Heart left ventricle (tissue), 16 donors: Measurements from ENCODE around the gene CDC42EP1. TPM values are rescaled to one million over a fixed set of nuclear protein-coding genes. Genes with fewer than 3 reads are reported as not detected.
"Not testable (repeated sequence)": the region's sequence is repeated elsewhere in the genome, so short reads cannot be mapped to it uniquely, and the experiment has no call there.

Experiments used
- ATAC-seq, 4 donors: fragments of 200-7000 bp; cut with Tn5 transposase; one replicate each; pipeline ENCODE4 v1.9.1; 2020 to 2022; ENCODE audit warnings: moderate library complexity in 4 of 4, mild to moderate bottlenecking in 3 of 4, moderate number of reproducible peaks in 1 of 4
- DNase-seq, 5 donors: peaks; one replicate each; pipeline ENCODE4 v3.0.0-alpha.2; 2020
- H3K27ac ChIP-seq, 12 donors: fragments of 200-600 bp; sonication (generic) in 4 of 12; one replicate each; pipeline versions ENCODE4 v1.5.0 to v1.8.0; 2016 to 2022; ENCODE audit warnings: mild to moderate bottlenecking in 2 of 12
- H3K27me3 ChIP-seq, 9 donors: fragments of 200-600 bp; sonication (generic) in 2 of 9; one replicate each; pipeline versions ENCODE4 v1.5.1 to v1.8.0; 2016 to 2022; ENCODE audit warnings: mild to moderate bottlenecking in 3 of 9
- H3K36me3 ChIP-seq, 9 donors: fragments of 200-600 bp; sonication (generic) in 2 of 9; one replicate each; pipeline versions ENCODE4 v1.5.0 to v1.8.0; 2018 to 2022; ENCODE audit warnings: mild to moderate bottlenecking in 2 of 9
- H3K4me1 ChIP-seq, 12 donors: fragments of 200-600 bp; sonication (generic) in 4 of 12; one replicate each; pipeline versions ENCODE4 v1.5.0 to v1.8.0; 2016 to 2022; ENCODE audit warnings: mild to moderate bottlenecking in 3 of 12
- H3K4me3 ChIP-seq, 12 donors: fragments of 200-600 bp; sonication (generic) in 4 of 12; one replicate each; pipeline versions ENCODE4 v1.5.0 to v1.8.0; 2017 to 2022; ENCODE audit warnings: mild to moderate bottlenecking in 9 of 12, moderate library complexity in 4 of 12
- H3K9me3 ChIP-seq, 12 donors: fragments of 200-600 bp; sonication (generic) in 4 of 12; one replicate each; pipeline versions ENCODE4 v1.5.0 to v1.8.0; 2016 to 2022; ENCODE audit warnings: mild to moderate bottlenecking in 1 of 12
- POLR2A ChIP-seq, 2 donors: fragments of 450-650 bp; IDR thresholded peaks; one replicate each; pipeline ENCODE4 v1.6.1; 2017; ENCODE audit warnings: antibody characterized with exemption in 2 of 2, mild to moderate bottlenecking in 2 of 2, moderate library complexity in 2 of 2
- WGBS, 4 donors: extraction: QIAGEN DNeasy Blood & Tissue Kit in 2 of 4; methylation state at CpG; one replicate each; pipeline versions ENCODE4 v1.1.5 to v1.1.7; 2013 to 2018; 5-methylcytosine and 5-hydroxymethylcytosine counted together
- intact Hi-C, 10 donors: fragments of 100-400 bp; cut with DNase I; formaldehyde crosslinking; loops; one replicate each; pipeline versions ENCODE4 v1.11.1 to v1.14.2; 2022
- polyA plus RNA-seq, 2 donors: library from polyadenylated mRNA; stranded (reverse); fragments of 200-250 nt; gene quantifications; one replicate each; pipeline ENCODE4 v1.2.3, GENCODE V29; 2013
- total RNA-seq, 9 donors: library from RNA; depleted of rRNA in 2 of 9; stranded (reverse); fragments of >200 nt in 2 of 9; fragmentation: NEBNext Ultra II Directional in 3 of 9; extraction: Animal tissue kit (Norgen Biotek cat#: 25700) in 3 of 9; gene quantifications; one replicate each; pipeline versions ENCODE4 v1.1.0 to v1.2.4, GENCODE V29; 2016 to 2023
- TF ChIP-seq, protein P1 (sequence below), 12 donors: fragments of 200-600 bp; sonication (generic) in 4 of 12; IDR thresholded peaks; one replicate each; pipeline versions ENCODE4 v1.5.0 to v1.8.0; 2018 to 2022; ENCODE audit warnings: antibody characterized with exemption in 12 of 12, mild to moderate bottlenecking in 5 of 12
- donor health status: ischemic (EF 13 %, LVEDD 7.1; RV severe dilation, severe dysfunction).
- donor health status: healthy with polysubstance abuse.
- donor health status: DM: no; HTN: yes; CAD: no.
- donor health status: DM: no; HTN: no; CAD: no.
- donor health status: ischemic (EF 25% LVEDD 6.9; RV normal size, moderate dysfunction).
- donor health status: ischemic (EF 25% LVEDD 5.7; RV mildly dilated, moderate dysfunction).
- donor health status: healthy.
- donor health status: DM: yes; HTN: yes; CAD: no.
- donor health status: ischemic (EF 35%, LVEDD 5.7; RV mildly dilated, moderate dysfunction).
- donor health status: nonischemic (EF 11% LVEDD 7.7; RV severe dilation, severe dysfunction).
- donor health status: DM: yes; HTN: yes; CAD: no.
- donor health status: PGD.
- donor health status: ischemic (EF 29% LVEDD 5.4; RV normal size, mild dysfunction).
- donor health status: nonischemic (EF 23%, LVEDD 6.1; RV moderate dilation, normal function).

The CDC42EP1 gene
- total and polyA plus RNA-seq, 11 donors, result 10.4 to 34.9 (median 17.7) TPM

DNA sequence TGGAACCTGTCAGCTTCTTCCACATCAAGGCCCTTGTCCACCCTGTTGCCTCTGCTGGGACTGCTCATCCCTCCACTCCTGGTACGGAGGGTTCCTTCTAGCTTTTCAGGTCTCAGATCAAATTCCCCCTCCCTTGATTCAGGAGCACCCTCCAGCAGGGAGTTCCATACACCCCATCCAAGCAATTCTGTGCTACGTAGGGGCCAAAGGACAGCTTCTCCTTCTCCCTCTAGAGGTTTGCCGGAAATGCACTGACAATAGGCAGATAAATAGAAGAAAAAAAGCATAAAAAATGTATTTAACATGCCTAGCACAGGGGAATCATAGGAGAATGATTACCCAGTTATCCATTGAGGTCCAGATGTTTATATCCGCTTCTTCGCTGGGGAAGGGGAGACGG, 37.8 kb upstream of the CDC42EP1 start:
- Histone ChIP-seq H3K36me3 (no peaks in the 10 kb centered on the region), H3K9me3 (no peaks in the 10 kb centered on the region), H3K4me1 (peaks cover 0 to 34% (median 17%) of the 10 kb centered on the region in 12 donors), H3K27ac (no peak overlapping the region), H3K4me3 (no peak overlapping the region), H3K27me3 (peaks cover 0 to 29% (median 12%) of the 10 kb centered on the region in 9 donors)
- no peak for TF ChIP-seq POLR2A (IDR thresholded peaks at IDR 0.05)
- TF ChIP-seq, protein P1, sequence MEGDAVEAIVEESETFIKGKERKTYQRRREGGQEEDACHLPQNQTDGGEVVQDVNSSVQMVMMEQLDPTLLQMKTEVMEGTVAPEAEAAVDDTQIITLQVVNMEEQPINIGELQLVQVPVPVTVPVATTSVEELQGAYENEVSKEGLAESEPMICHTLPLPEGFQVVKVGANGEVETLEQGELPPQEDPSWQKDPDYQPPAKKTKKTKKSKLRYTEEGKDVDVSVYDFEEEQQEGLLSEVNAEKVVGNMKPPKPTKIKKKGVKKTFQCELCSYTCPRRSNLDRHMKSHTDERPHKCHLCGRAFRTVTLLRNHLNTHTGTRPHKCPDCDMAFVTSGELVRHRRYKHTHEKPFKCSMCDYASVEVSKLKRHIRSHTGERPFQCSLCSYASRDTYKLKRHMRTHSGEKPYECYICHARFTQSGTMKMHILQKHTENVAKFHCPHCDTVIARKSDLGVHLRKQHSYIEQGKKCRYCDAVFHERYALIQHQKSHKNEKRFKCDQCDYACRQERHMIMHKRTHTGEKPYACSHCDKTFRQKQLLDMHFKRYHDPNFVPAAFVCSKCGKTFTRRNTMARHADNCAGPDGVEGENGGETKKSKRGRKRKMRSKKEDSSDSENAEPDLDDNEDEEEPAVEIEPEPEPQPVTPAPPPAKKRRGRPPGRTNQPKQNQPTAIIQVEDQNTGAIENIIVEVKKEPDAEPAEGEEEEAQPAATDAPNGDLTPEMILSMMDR (IDR thresholded peaks at IDR 0.05), result no peak
- DNase-seq (no peak), ATAC-seq (no peak)
- 86 to 92% (median 88%) methylated on average over 6 of the region's 6 CpGs for WGBS, 4 donors
- intact Hi-C loops, result no loop called here

DNA sequence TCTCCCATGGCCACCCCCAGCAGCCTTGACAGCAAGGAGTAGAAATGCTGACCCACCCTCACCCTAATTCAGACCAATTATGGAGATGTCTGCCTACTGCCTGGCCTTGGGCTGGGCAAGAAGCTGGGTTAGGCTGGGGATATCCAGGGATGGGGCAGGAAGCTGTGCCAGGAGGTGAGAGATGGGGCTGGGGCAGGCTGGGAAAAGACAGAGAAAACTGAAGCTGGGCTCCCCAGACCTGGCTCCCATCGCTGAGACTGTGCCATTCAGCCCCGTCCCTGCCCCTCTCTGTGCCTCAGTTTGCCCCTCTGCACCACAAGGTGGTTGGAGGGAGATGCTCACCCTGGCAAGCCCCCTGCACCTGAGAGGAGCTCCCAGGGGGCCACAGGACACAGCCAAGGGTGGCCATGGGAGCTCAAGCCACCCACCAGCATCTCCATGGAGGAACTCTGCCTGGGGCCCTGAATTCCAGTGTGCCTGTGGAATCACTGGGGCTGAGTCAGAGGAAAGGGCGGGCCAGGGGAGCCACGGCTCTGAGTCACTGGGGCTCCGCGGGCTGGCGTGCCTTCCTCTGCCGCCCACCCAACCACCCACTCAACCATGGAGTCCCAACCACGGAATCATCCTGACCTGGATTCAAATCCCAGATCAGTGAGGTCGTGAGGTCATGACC, 35.1 kb upstream of the CDC42EP1 start:
- Histone ChIP-seq H3K27ac (no peak overlapping the region), H3K4me3 (no peak overlapping the region), H3K27me3 (peaks cover 0 to 12% (median 2%) of the 10 kb centered on the region in 9 donors), H3K36me3 (no peaks in the 10 kb centered on the region), H3K4me1 (peaks cover 0 to 28% (median 10%) of the 10 kb centered on the region in 12 donors), H3K9me3 (no peaks in the 10 kb centered on the region)
- TF ChIP-seq POLR2A (IDR thresholded peaks at IDR 0.05), result no peak
- TF ChIP-seq, protein P1 (IDR thresholded peaks at IDR 0.05), result no peak
- WGBS, 4 donors, result 62 to 73% (median 70%) methylated on average over 3 to 10 of the region's 10 CpGs
- ATAC-seq (peak in 3 of 4 donors; percentile 59 to 79 (median 66)), DNase-seq (peak in 1 of 5 donors; percentile 74)
- intact Hi-C loops, result no loop called here

DNA sequence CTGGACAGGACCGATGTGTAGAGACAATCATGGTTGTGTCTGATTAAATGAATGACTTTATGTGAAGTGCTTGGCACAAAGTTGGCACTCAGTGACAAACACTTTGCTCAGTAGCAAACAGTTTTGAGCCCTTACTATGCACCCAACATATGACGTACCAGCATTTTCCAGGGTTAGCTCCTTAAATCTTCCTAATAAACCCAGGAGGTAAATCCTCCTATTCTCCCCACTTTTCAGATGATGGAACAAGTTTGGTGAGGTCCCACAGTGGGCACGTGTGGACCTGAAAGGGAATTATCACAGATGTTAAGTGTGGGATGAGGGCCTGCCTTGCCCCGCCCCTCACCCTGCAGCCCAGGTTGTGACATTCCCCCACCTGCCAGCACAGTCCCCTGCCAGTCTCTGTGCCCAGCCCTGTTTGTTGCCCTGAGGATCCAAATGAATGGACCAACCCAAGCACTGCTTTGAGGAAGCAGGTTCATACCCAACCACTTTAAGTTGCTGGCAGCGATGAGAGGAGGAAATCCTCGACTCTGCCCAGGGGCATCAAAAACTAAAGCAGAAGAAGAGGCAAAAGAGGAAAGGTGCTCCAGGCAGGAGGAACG, 34.4 kb upstream of the CDC42EP1 start:
- DNase-seq, result no peak
- H3K27ac ChIP-seq, result no peak overlapping the region
- peaks cover 0 to 22% (median 5%) of the 10 kb centered on the region in 12 donors for H3K4me1 ChIP-seq
- intact Hi-C loops, result no loop called here
- H3K27me3 ChIP-seq, result peaks cover 0 to 9% (median 0%) of the 10 kb centered on the region in 9 donors
- H3K4me3 ChIP-seq, result no peak overlapping the region
- no peaks in the 10 kb centered on the region for H3K9me3 ChIP-seq
- TF ChIP-seq, protein P1 (IDR thresholded peaks at IDR 0.05), result no peak
- no peak for TF ChIP-seq POLR2A (IDR thresholded peaks at IDR 0.05)
- no peak for ATAC-seq
- H3K36me3 ChIP-seq, result no peaks in the 10 kb centered on the region
- WGBS, 4 donors, result 77 to 91% (median 82%) methylated on average over 7 of the region's 7 CpGs

DNA sequence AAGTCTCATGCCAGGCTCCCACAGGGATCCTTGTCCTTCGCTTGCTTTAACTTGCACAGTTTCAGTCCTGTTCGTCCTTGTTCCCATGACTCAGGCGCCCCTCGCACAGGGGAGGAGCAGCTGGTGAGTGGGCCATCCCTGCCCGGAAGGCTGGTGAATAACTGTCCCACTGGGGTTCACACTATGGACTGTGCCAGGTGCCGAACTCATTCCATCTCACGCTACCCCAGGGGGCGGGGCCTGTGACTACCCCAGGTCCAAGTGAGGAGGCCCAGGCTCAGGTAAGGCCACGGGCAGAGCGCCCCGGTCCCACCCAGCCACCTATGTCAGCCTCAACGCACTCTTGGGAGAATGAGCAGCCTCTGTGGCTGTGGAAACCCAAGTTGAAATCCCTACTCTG, 33.9 kb upstream of the CDC42EP1 start:
- ATAC-seq (peak in 2 of 4 donors; percentile 32 to 41), DNase-seq (no peak)
- Histone ChIP-seq H3K27ac (no peak overlapping the region), H3K9me3 (no peaks in the 10 kb centered on the region), H3K4me3 (no peak overlapping the region), H3K27me3 (peaks cover 0 to 9% (median 0%) of the 10 kb centered on the region in 9 donors), H3K36me3 (no peaks in the 10 kb centered on the region), H3K4me1 (peaks cover 0 to 19% (median under 1%) of the 10 kb centered on the region in 12 donors)
- intact Hi-C loops, result no loop called here
- WGBS, 4 donors, result 81 to 85% (median 84%) methylated on average over 11 to 12 of the region's 12 CpGs
- TF ChIP-seq, protein P1 (IDR thresholded peaks at IDR 0.05), result no peak
- no peak for TF ChIP-seq POLR2A (IDR thresholded peaks at IDR 0.05)

DNA sequence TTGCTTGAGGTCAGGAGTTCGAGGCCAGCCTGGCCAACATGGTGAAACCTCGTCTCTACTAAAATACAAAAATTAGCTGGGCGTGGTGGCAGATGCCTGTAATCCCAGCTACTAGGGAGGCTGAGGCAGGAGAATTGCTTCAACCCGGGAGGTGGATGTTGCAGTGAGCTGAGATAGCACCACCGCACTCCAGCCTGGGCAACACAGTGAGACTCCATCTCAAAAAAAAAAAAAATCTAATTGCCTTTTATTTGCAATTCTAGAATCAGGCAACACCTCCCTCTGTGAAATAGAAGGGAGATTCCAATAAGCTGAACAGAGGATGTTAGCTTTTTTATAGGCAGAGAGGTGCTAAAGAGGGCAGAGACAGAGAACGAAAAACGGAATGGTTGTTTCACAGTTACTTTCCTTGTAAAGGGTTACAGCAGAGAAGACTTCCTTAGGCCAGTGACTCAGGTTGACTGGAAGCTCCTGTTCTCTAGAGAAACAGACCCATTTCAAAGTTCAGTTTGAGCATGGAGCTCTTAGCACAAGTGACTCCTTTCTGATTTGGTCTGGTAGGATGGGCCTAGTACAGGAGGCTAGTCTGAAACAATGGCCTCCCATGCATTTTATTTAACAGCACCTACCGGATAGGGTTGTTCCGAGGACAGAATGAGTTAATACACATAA, 33.1 kb upstream of the CDC42EP1 start:
- peaks cover 0 to 19% (median 0%) of the 10 kb centered on the region in 12 donors for H3K4me1 ChIP-seq
- H3K36me3 ChIP-seq, H3K27ac ChIP-seq, DNase-seq, ATAC-seq, H3K9me3 ChIP-seq, H3K27me3 ChIP-seq, H3K4me3 ChIP-seq, intact Hi-C loops: not testable (repeated sequence)
- WGBS, 4 donors, result 96 to 97% (median 96%) methylated on average over 9 of the region's 9 CpGs

DNA sequence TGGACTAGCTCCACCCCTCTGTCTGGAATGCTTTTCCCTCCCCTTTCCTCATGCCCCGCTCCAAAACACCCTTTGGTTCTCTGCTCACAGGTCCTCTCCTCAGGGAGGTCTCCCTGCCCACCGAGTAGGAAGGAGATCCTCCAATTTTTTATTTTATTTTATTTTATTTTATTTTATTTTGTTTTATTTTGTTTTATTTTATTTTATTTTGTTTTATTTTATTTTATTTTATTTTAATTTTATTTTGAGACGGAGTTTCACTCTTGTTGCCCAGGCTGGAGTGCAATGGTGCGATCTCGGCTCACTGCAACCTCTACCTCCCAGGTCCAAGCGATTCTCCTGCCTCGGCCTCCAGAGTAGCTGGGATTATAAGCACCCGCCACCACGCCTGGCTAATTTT, 32.3 kb upstream of the CDC42EP1 start:
- intact Hi-C loops, H3K4me3 ChIP-seq, H3K27ac ChIP-seq, ATAC-seq, H3K36me3 ChIP-seq, DNase-seq, H3K27me3 ChIP-seq, H3K9me3 ChIP-seq: not testable (repeated sequence)
- H3K4me1 ChIP-seq, result peaks cover 0 to 19% (median 0%) of the 10 kb centered on the region in 12 donors
- WGBS, 4 donors, result 92 to 99% (median 97%) methylated on average over 9 of the region's 9 CpGs
